HL-60 (cell line): ENCODE measurements around the gene PODNL1.

ENCODE experiments used
- DNase-seq, 2 experiments: peaks; one replicate each; pipeline ENCODE4 v3.0.0-alpha.2; 2010 to 2020; ENCODE audit warnings: low read depth in 1 of 2, low spot score in 1 of 2
- H3K27ac ChIP-seq: fragments of 250-450 bp; sonication (Bioruptor Pico); replicated peaks from 2 replicates; pipeline ENCODE4 v1.5.1; 2020; ENCODE audit warnings: mild to moderate bottlenecking, moderate library complexity
- H3K27me3 ChIP-seq: fragments of 250-450 bp; sonication (Bioruptor Pico); 2 replicates; pipeline ENCODE4 v1.5.1; 2021; ENCODE audit warnings: mild to moderate bottlenecking, moderate library complexity; ENCODE audit not compliant: insufficient read depth, poor library complexity, severe bottlenecking
- H3K4me3 ChIP-seq: replicated peaks from 2 replicates; pipeline ENCODE4 v1.5.1; 2011; ENCODE audit warnings: mild to moderate bottlenecking, control low read depth, low read length; ENCODE audit not compliant: insufficient read depth
- GABPA ChIP-seq: IDR thresholded peaks from 2 replicates; pipeline ENCODE4 v1.6.1; 2012; ENCODE audit warnings: low read depth
- POLR2AphosphoS5 ChIP-seq: IDR thresholded peaks from 2 replicates; pipeline ENCODE4 v1.6.1; 2012; ENCODE audit warnings: low read depth
- SPI1 ChIP-seq: IDR thresholded peaks from 2 replicates; pipeline ENCODE4 v1.6.1; 2012; ENCODE audit warnings: low read depth, mild to moderate bottlenecking, borderline replicate concordance
- TF ChIP-seq, protein P1 (sequence below): IDR thresholded peaks from one replicate; pipeline ENCODE4 v1.5.1; 2011; ENCODE audit warnings: low read length, control low read depth, inconsistent platforms; ENCODE audit not compliant: insufficient read depth
- TF ChIP-seq, protein P2 (sequence below): IDR thresholded peaks from 2 replicates; pipeline ENCODE4 v1.6.1; 2012; ENCODE audit warnings: low read depth; ENCODE audit not compliant: insufficient replicate concordance

Gene PODNL1

DNA sequence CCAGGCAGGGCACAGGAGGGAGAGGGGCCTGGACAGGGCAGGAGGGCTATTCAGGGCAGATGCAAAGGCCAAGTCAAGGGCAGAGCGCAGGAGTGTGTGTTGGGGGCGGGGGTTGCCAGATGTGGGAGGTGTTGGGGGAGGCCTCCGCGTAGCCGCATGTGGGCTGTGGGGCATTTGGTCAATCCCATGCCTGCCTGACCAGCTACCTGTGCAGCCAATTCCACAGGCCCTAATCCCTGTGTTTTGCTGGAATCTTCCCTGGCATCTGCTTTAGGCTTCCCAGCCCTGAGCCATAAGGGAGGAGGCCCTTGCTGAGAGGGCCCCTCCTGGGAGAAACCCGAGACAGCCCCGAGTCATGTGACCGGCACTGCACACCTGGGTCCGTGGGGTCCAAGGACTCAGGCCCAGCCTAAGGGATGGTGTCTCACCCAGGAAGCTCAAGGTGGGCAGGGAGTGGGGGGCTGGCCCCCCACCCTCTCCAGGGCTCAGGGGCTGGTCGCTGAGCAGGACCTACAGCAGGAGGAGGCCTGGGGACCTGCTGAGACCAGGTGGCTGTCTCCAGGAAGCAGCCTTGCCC lies 47.6 kb upstream of the PODNL1 start:
- TF ChIP-seq GABPA, result no peak
- TF ChIP-seq, protein P1, sequence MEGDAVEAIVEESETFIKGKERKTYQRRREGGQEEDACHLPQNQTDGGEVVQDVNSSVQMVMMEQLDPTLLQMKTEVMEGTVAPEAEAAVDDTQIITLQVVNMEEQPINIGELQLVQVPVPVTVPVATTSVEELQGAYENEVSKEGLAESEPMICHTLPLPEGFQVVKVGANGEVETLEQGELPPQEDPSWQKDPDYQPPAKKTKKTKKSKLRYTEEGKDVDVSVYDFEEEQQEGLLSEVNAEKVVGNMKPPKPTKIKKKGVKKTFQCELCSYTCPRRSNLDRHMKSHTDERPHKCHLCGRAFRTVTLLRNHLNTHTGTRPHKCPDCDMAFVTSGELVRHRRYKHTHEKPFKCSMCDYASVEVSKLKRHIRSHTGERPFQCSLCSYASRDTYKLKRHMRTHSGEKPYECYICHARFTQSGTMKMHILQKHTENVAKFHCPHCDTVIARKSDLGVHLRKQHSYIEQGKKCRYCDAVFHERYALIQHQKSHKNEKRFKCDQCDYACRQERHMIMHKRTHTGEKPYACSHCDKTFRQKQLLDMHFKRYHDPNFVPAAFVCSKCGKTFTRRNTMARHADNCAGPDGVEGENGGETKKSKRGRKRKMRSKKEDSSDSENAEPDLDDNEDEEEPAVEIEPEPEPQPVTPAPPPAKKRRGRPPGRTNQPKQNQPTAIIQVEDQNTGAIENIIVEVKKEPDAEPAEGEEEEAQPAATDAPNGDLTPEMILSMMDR, result no peak
- TF ChIP-seq POLR2AphosphoS5, result no peak
- TF ChIP-seq, protein P2, sequence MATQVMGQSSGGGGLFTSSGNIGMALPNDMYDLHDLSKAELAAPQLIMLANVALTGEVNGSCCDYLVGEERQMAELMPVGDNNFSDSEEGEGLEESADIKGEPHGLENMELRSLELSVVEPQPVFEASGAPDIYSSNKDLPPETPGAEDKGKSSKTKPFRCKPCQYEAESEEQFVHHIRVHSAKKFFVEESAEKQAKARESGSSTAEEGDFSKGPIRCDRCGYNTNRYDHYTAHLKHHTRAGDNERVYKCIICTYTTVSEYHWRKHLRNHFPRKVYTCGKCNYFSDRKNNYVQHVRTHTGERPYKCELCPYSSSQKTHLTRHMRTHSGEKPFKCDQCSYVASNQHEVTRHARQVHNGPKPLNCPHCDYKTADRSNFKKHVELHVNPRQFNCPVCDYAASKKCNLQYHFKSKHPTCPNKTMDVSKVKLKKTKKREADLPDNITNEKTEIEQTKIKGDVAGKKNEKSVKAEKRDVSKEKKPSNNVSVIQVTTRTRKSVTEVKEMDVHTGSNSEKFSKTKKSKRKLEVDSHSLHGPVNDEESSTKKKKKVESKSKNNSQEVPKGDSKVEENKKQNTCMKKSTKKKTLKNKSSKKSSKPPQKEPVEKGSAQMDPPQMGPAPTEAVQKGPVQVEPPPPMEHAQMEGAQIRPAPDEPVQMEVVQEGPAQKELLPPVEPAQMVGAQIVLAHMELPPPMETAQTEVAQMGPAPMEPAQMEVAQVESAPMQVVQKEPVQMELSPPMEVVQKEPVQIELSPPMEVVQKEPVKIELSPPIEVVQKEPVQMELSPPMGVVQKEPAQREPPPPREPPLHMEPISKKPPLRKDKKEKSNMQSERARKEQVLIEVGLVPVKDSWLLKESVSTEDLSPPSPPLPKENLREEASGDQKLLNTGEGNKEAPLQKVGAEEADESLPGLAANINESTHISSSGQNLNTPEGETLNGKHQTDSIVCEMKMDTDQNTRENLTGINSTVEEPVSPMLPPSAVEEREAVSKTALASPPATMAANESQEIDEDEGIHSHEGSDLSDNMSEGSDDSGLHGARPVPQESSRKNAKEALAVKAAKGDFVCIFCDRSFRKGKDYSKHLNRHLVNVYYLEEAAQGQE, result no peak
- no peak for TF ChIP-seq SPI1
- Histone ChIP-seq H3K27ac (peak overlapping the region; percentile 98), H3K4me3 (no peak overlapping the region), H3K27me3 (no peaks in the 10 kb centered on the region)
- no peak for DNase-seq

DNA sequence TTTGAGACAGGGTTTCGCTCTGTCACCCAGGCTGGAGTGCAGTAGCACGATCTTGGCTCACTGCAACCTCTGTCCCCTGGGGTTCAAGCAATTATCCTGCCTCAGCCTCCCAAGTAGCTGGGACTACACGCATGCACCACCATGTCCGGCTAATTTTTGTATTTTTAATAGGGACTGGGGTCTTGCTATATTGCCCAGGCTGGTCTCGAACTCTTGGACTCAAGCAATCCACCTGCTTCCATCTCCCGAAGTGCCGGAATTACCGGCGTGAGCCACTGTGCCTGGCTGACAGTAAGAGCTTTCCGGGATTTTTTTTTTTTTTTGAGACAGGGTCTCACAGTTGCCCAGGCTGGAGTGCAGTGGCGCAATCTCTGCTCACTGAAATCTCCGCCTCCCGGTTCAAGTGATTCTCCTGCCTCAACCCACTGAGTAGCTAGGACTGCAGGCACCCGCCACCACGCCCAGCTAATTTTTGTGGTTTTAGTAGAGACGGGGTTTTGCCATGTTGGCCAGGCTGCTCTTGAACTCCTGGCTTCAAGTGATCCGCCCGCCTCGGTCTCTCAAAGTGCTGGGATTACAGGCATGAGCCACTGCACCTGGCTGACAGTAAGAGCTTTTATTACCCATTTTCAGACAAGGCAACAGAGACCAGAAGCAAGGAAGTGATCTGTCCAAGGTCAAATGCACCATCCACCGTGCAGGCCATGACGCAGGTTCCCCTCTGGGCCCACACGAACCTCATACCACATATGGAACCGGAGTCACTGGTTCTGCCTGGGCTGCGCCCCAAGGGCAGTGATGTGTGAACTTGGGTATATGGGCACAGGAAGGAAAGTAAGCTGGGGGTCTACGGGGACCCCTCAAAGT lies 46.9 kb upstream of the PODNL1 start:
- DNase-seq, result peak; percentile 15 to 55
- no peak overlapping the region for H3K4me3 ChIP-seq
- TF ChIP-seq SPI1, result no peak
- TF ChIP-seq, protein P1, result no peak
- TF ChIP-seq GABPA, result no peak
- TF ChIP-seq, protein P2, result no peak
- TF ChIP-seq POLR2AphosphoS5, result no peak
- no peaks in the 10 kb centered on the region for H3K27me3 ChIP-seq
- peak overlapping the region; percentile 98 for H3K27ac ChIP-seq

DNA sequence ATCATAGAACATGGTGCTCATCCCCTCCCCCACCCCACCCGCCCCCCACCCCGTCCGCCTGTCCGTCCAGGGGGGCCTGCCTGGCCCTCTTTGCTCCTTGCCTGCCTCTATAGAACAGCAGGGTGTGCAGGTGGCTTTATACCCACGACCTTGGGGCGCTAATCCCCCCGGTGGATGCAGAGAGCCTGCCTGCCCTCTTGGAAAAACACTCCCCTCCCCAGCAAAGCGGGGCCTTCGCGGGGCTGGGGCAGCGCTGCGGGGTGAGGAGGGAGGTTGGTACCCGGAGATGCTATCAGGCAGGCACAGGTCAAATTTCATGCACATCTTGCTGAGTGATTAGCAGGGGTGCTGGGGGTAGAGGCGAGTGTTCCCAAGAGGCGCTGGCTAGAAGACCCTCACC lies 46.0 kb upstream of the PODNL1 start:
- no peaks in the 10 kb centered on the region for H3K27me3 ChIP-seq
- no peak overlapping the region for H3K27ac ChIP-seq
- no peak overlapping the region for H3K4me3 ChIP-seq
- TF ChIP-seq, protein P1, result no peak
- TF ChIP-seq, protein P2, result no peak
- TF ChIP-seq SPI1 (no peak), POLR2AphosphoS5 (no peak), GABPA (no peak)
- DNase-seq, result no peak
